ENCODE results near the gene CERS4. TPM values are rescaled to one million over a fixed set of nuclear protein-coding genes. Genes with fewer than 3 reads are reported as not detected.
A peak's percentile ranks its signal among the peaks of the same experiment; 100 is the strongest.
"Not testable (repeated sequence)": the region's sequence is repeated elsewhere in the genome, so short reads cannot be mapped to it uniquely, and the experiment has no call there.

Gene CERS4
- total RNA-seq, 1 donor from 2014 or later, result 17.7 TPM

GRCh38 chr19:8209462-8210378, 550 bp downstream of the CERS4 start:
- Histone ChIP-seq H3K9me3 (ENCODE audit: control insufficient read depth in 3 of 3, low read length in 3 of 3) (no peaks in the 10 kb centered on the region), H3K27ac (ENCODE audit: low read depth, low read length) (peak overlapping the region; percentile 47), H3K36me3 (ENCODE audit: control insufficient read depth in 3 of 3, insufficient read depth in 3 of 3, low read length in 3 of 3) (no peaks in the 10 kb centered on the region), H3K9ac (ENCODE audit: low read depth in 1 of 3, low read length in 3 of 3) (peak overlapping the region; percentile 69 to 81 (median 73)), H3K27me3 (ENCODE audit: control insufficient read depth in 3 of 3, insufficient read depth in 3 of 3, low read length in 3 of 3) (peaks cover 4 to 6% (median 6%) of the 10 kb centered on the region in 3 donors), H3K4me3 (ENCODE audit: low read length in 3 of 3) (peak overlapping the region; percentile 49 to 72 (median 70)), H3K4me1 (ENCODE audit: control insufficient read depth in 3 of 3, insufficient read depth in 3 of 3, low read length in 3 of 3) (peaks cover 4 to 13% (median 5%) of the 10 kb centered on the region in 3 donors)

GRCh38 chr19:8210421-8211101, 1.4 kb downstream of the CERS4 start:
- no peaks in the 10 kb centered on the region for H3K9me3 ChIP-seq (ENCODE audit: control insufficient read depth in 3 of 3, low read length in 3 of 3)
- peaks cover 4 to 13% (median 5%) of the 10 kb centered on the region in 3 donors for H3K4me1 ChIP-seq (ENCODE audit: control insufficient read depth in 3 of 3, insufficient read depth in 3 of 3, low read length in 3 of 3)
- H3K27ac ChIP-seq (ENCODE audit: low read depth, low read length), result no peak overlapping the region
- H3K27me3 ChIP-seq (ENCODE audit: control insufficient read depth in 3 of 3, insufficient read depth in 3 of 3, low read length in 3 of 3), result peaks cover 4 to 6% (median 6%) of the 10 kb centered on the region in 3 donors
- H3K36me3 ChIP-seq (ENCODE audit: control insufficient read depth in 3 of 3, insufficient read depth in 3 of 3, low read length in 3 of 3), result no peaks in the 10 kb centered on the region
- H3K9ac ChIP-seq (ENCODE audit: low read depth in 1 of 3, low read length in 3 of 3), result peak overlapping the region in 2 of 3 donors; percentile 73 to 81
- peak overlapping the region; percentile 49 to 72 (median 70) for H3K4me3 ChIP-seq (ENCODE audit: low read length in 3 of 3)

GRCh38 chr19:8212212-8212611, 3.0 kb downstream of the CERS4 start:
- Histone ChIP-seq H3K27me3 (ENCODE audit: control insufficient read depth in 3 of 3, insufficient read depth in 3 of 3, low read length in 3 of 3) (peaks cover 4 to 6% (median 4%) of the 10 kb centered on the region in 3 donors), H3K9ac (ENCODE audit: low read depth in 1 of 3, low read length in 3 of 3) (no peak overlapping the region), H3K27ac (ENCODE audit: low read depth, low read length) (no peak overlapping the region), H3K9me3 (ENCODE audit: control insufficient read depth in 3 of 3, low read length in 3 of 3) (no peaks in the 10 kb centered on the region), H3K4me1 (ENCODE audit: control insufficient read depth in 3 of 3, insufficient read depth in 3 of 3, low read length in 3 of 3) (peaks cover 4 to 13% (median 5%) of the 10 kb centered on the region in 3 donors), H3K4me3 (ENCODE audit: low read length in 3 of 3) (no peak overlapping the region), H3K36me3 (ENCODE audit: control insufficient read depth in 3 of 3, insufficient read depth in 3 of 3, low read length in 3 of 3) (no peaks in the 10 kb centered on the region)

- no peaks in the 10 kb centered on the region for H3K9me3 ChIP-seq (ENCODE audit: control insufficient read depth in 3 of 3, low read length in 3 of 3)
- H3K36me3 ChIP-seq (ENCODE audit: control insufficient read depth in 3 of 3, insufficient read depth in 3 of 3, low read length in 3 of 3), result no peaks in the 10 kb centered on the region
- H3K4me3 ChIP-seq (ENCODE audit: low read length in 3 of 3), result no peak overlapping the region
- H3K4me1 ChIP-seq (ENCODE audit: control insufficient read depth in 3 of 3, insufficient read depth in 3 of 3, low read length in 3 of 3), result peaks cover 4 to 13% (median 5%) of the 10 kb centered on the region in 3 donors
- H3K9ac ChIP-seq (ENCODE audit: low read depth in 1 of 3, low read length in 3 of 3), result no peak overlapping the region
- peaks cover 4 to 6% (median 4%) of the 10 kb centered on the region in 3 donors for H3K27me3 ChIP-seq (ENCODE audit: control insufficient read depth in 3 of 3, insufficient read depth in 3 of 3, low read length in 3 of 3)
- no peak overlapping the region for H3K27ac ChIP-seq (ENCODE audit: low read depth, low read length)
Measured at GRCh38 chr19:8212916-8213315, 3.7 kb downstream of the CERS4 start.

- Histone ChIP-seq H3K9me3 (ENCODE audit: control insufficient read depth in 3 of 3, low read length in 3 of 3) (no peaks in the 10 kb centered on the region), H3K27me3 (ENCODE audit: control insufficient read depth in 3 of 3, insufficient read depth in 3 of 3, low read length in 3 of 3) (peaks cover 4 to 6% (median 4%) of the 10 kb centered on the region in 3 donors), H3K36me3 (ENCODE audit: control insufficient read depth in 3 of 3, insufficient read depth in 3 of 3, low read length in 3 of 3) (no peaks in the 10 kb centered on the region), H3K27ac (ENCODE audit: low read depth, low read length) (no peak overlapping the region), H3K9ac (ENCODE audit: low read depth in 1 of 3, low read length in 3 of 3) (no peak overlapping the region), H3K4me3 (ENCODE audit: low read length in 3 of 3) (no peak overlapping the region), H3K4me1 (ENCODE audit: control insufficient read depth in 3 of 3, insufficient read depth in 3 of 3, low read length in 3 of 3) (peaks cover 4 to 8% (median 5%) of the 10 kb centered on the region in 3 donors)
Measured at GRCh38 chr19:8213827-8214672, 4.9 kb downstream of the CERS4 start.

- no peaks in the 10 kb centered on the region for H3K9me3 ChIP-seq (ENCODE audit: control insufficient read depth in 3 of 3, low read length in 3 of 3)
- no peaks in the 10 kb centered on the region for H3K36me3 ChIP-seq (ENCODE audit: control insufficient read depth in 3 of 3, insufficient read depth in 3 of 3, low read length in 3 of 3)
- peaks cover 3 to 4% (median 4%) of the 10 kb centered on the region in 3 donors for H3K27me3 ChIP-seq (ENCODE audit: control insufficient read depth in 3 of 3, insufficient read depth in 3 of 3, low read length in 3 of 3)
- H3K4me1 ChIP-seq (ENCODE audit: control insufficient read depth in 3 of 3, insufficient read depth in 3 of 3, low read length in 3 of 3), result peaks cover 4 to 5% (median 4%) of the 10 kb centered on the region in 3 donors
- H3K27ac ChIP-seq (ENCODE audit: low read depth, low read length), result no peak overlapping the region
- no peak overlapping the region for H3K4me3 ChIP-seq (ENCODE audit: low read length in 3 of 3)
- no peak overlapping the region for H3K9ac ChIP-seq (ENCODE audit: low read depth in 1 of 3, low read length in 3 of 3)
Measured at GRCh38 chr19:8214802-8215201, 5.6 kb downstream of the CERS4 start.

GRCh38 chr19:8215783-8216182, 6.6 kb downstream of the CERS4 start:
- no peaks in the 10 kb centered on the region for H3K36me3 ChIP-seq (ENCODE audit: control insufficient read depth in 3 of 3, insufficient read depth in 3 of 3, low read length in 3 of 3)
- H3K4me1 ChIP-seq (ENCODE audit: control insufficient read depth in 3 of 3, insufficient read depth in 3 of 3, low read length in 3 of 3), result no peaks in the 10 kb centered on the region
- no peak overlapping the region for H3K4me3 ChIP-seq (ENCODE audit: low read length in 3 of 3)
- H3K9ac ChIP-seq (ENCODE audit: low read depth in 1 of 3, low read length in 3 of 3), result no peak overlapping the region
- no peaks in the 10 kb centered on the region for H3K27me3 ChIP-seq (ENCODE audit: control insufficient read depth in 3 of 3, insufficient read depth in 3 of 3, low read length in 3 of 3)
- H3K9me3 ChIP-seq (ENCODE audit: control insufficient read depth in 3 of 3, low read length in 3 of 3), result no peaks in the 10 kb centered on the region
- H3K27ac ChIP-seq (ENCODE audit: low read depth, low read length), result no peak overlapping the region

- H3K4me3 ChIP-seq (ENCODE audit: low read length in 3 of 3), result no peak overlapping the region
- no peaks in the 10 kb centered on the region for H3K9me3 ChIP-seq (ENCODE audit: control insufficient read depth in 3 of 3, low read length in 3 of 3)
- no peaks in the 10 kb centered on the region for H3K4me1 ChIP-seq (ENCODE audit: control insufficient read depth in 3 of 3, insufficient read depth in 3 of 3, low read length in 3 of 3)
- no peaks in the 10 kb centered on the region for H3K36me3 ChIP-seq (ENCODE audit: control insufficient read depth in 3 of 3, insufficient read depth in 3 of 3, low read length in 3 of 3)
- no peaks in the 10 kb centered on the region for H3K27me3 ChIP-seq (ENCODE audit: control insufficient read depth in 3 of 3, insufficient read depth in 3 of 3, low read length in 3 of 3)
- no peak overlapping the region for H3K9ac ChIP-seq (ENCODE audit: low read depth in 1 of 3, low read length in 3 of 3)
- H3K27ac ChIP-seq (ENCODE audit: low read depth, low read length), result no peak overlapping the region
Measured at GRCh38 chr19:8216357-8216756, 7.2 kb downstream of the CERS4 start.

- not testable (repeated sequence) for H3K9me3 ChIP-seq (ENCODE audit: control insufficient read depth in 3 of 3, low read length in 3 of 3); H3K4me1 ChIP-seq (ENCODE audit: control insufficient read depth in 3 of 3, insufficient read depth in 3 of 3, low read length in 3 of 3); H3K27me3 ChIP-seq (ENCODE audit: control insufficient read depth in 3 of 3, insufficient read depth in 3 of 3, low read length in 3 of 3); H3K36me3 ChIP-seq (ENCODE audit: control insufficient read depth in 3 of 3, insufficient read depth in 3 of 3, low read length in 3 of 3); H3K4me3 ChIP-seq (ENCODE audit: low read length in 3 of 3); H3K27ac ChIP-seq (ENCODE audit: low read depth, low read length); H3K9ac ChIP-seq (ENCODE audit: low read depth in 1 of 3, low read length in 3 of 3)
Measured at GRCh38 chr19:8218127-8218526, 9.0 kb downstream of the CERS4 start.

Measured in skeletal muscle tissue (tissue), 4 donors.